Endothelial cell of umbilical vein (primary cell): ENCODE data around the gene CBL.
A peak's percentile ranks its signal among the peaks of the same experiment; 100 is the strongest.

Source experiments
- POLR2AphosphoS5 ChIP-seq: IDR thresholded peaks from 2 replicates; pipeline ENCODE4 v1.6.1; 2012; ENCODE audit warnings: low read depth, mild to moderate bottlenecking, control low read depth, low read length, moderate library complexity; ENCODE audit not compliant: insufficient read depth
- TF ChIP-seq, protein P1 (sequence below), 2 donors: IDR thresholded peaks; 1 replicate in 1 of 2; 2 replicates in 1 of 2; pipeline ENCODE4 v1.5.1; 2011; ENCODE audit warnings: low read length in 2 of 2, mild to moderate bottlenecking in 2 of 2, moderate library complexity in 2 of 2, control low read depth in 1 of 2, inconsistent platforms in 1 of 2, low read depth in 1 of 2; ENCODE audit not compliant: insufficient read depth in 1 of 2; ENCODE audit errors: extremely low read depth in 1 of 2

DNA sequence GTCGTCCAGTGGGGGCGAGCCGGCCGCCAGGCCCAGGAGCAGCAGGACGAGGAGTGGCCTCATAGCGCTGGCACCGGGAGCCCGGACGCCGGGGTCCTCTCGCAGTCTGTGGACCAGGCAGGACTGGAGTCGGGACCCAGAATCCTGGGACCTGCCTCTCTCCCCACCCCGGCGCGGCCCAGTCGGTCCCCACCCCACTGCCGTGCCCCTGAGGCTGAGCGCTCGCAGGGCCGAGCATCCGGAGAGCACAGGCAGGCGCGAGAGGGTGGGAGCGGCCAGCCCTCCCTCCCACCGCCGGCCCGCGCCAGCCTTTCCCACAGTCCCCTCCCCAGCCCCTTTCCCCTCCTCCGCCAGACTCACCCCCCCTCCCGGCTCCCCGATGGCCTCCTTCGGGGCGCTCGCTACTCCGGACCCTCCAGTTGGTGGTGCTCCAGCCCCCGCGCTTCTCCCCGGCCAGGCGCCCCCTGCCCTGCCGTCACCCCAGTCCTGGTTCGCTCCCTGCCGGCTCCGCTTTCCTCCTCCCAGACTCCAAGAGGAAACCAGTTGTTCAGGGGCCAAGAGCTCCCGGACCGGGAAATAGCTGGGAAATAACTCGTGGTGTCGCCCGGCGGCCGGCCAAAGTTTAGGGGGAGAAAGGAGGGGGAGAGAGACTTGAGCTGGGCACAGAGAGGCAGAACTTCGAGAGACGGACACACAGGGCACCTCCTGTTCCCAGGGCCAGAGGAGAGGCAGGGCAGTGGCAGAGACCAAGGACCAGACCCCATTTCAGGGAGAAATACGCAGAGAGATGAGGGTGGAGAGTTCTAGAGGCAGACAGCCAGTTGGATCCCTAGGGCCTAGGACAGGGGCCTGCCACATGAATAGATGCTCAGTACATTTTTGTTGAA lies 134.4 kb downstream of the CBL start, which contains the start of gene C1QTNF5:
- TF ChIP-seq, protein P1, sequence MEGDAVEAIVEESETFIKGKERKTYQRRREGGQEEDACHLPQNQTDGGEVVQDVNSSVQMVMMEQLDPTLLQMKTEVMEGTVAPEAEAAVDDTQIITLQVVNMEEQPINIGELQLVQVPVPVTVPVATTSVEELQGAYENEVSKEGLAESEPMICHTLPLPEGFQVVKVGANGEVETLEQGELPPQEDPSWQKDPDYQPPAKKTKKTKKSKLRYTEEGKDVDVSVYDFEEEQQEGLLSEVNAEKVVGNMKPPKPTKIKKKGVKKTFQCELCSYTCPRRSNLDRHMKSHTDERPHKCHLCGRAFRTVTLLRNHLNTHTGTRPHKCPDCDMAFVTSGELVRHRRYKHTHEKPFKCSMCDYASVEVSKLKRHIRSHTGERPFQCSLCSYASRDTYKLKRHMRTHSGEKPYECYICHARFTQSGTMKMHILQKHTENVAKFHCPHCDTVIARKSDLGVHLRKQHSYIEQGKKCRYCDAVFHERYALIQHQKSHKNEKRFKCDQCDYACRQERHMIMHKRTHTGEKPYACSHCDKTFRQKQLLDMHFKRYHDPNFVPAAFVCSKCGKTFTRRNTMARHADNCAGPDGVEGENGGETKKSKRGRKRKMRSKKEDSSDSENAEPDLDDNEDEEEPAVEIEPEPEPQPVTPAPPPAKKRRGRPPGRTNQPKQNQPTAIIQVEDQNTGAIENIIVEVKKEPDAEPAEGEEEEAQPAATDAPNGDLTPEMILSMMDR (IDR thresholded peaks at IDR 0.05; ENCODE audit: extremely low read depth in 1 of 2, insufficient read depth in 1 of 2, low read depth in 1 of 2, low read length in 2 of 2): no peak
- peak; percentile 34 for TF ChIP-seq POLR2AphosphoS5
